NT2/D1 (cell line): Measurements from ENCODE around the gene FBLIM1.

Experiments
- DNase-seq: peaks from one replicate; pipeline ENCODE4 v3.0.0-alpha.2; 2011; ENCODE audit warnings: low read depth, low spot score
- H3K27me3 ChIP-seq: 2 replicates; pipeline ENCODE4 v1.6.0; 2011; ENCODE audit warnings: mild to moderate bottlenecking; ENCODE audit not compliant: insufficient read length, insufficient read depth
- H3K36me3 ChIP-seq: 2 replicates; pipeline ENCODE4 v1.6.1; 2011; ENCODE audit warnings: mild to moderate bottlenecking, low read length, mixed read lengths; ENCODE audit not compliant: insufficient read depth, insufficient read length
- H3K4me1 ChIP-seq: 2 replicates; pipeline ENCODE4 v1.5.1; 2011; ENCODE audit not compliant: insufficient read depth, insufficient read length
- H3K4me3 ChIP-seq: 2 replicates; pipeline ENCODE4 v1.5.1; 2011; ENCODE audit warnings: low read depth; ENCODE audit not compliant: insufficient read length
- H3K9ac ChIP-seq: 2 replicates; pipeline ENCODE4 v1.6.0; 2011; ENCODE audit warnings: low read depth; ENCODE audit not compliant: insufficient read length
- H3K9me3 ChIP-seq: 2 replicates; pipeline ENCODE4 v1.5.1; 2011; ENCODE audit warnings: mild to moderate bottlenecking, low read length; ENCODE audit not compliant: insufficient read depth
- SUZ12 ChIP-seq: IDR thresholded peaks from 2 replicates; pipeline ENCODE4 v1.6.1; 2011; ENCODE audit not compliant: insufficient read length, insufficient read depth; ENCODE audit errors: extremely low read depth
- YY1 ChIP-seq: IDR thresholded peaks from 2 replicates; pipeline ENCODE4 v1.6.1; 2011; ENCODE audit not compliant: insufficient read length, insufficient read depth
- ZNF274 ChIP-seq: IDR thresholded peaks from 2 replicates; pipeline ENCODE4 v1.6.1; 2011; ENCODE audit warnings: mild to moderate bottlenecking, low read depth, low read length

Gene FBLIM1

GRCh38 chr1:15749399-15750291, 8.9 kb upstream of the FBLIM1 start:
- no peak overlapping the region for H3K4me3 ChIP-seq
- no peak overlapping the region for H3K9ac ChIP-seq
- no peak for DNase-seq
- H3K9me3 ChIP-seq = no peaks in the 10 kb centered on the region
- no peak for TF ChIP-seq YY1
- no peak for TF ChIP-seq SUZ12
- no peak for TF ChIP-seq ZNF274
- no peaks in the 10 kb centered on the region for H3K27me3 ChIP-seq
- no peaks in the 10 kb centered on the region for H3K36me3 ChIP-seq
- H3K4me1 ChIP-seq = peaks cover 11% of the 10 kb centered on the region

GRCh38 chr1:15750924-15751323, 7.7 kb upstream of the FBLIM1 start:
- Histone ChIP-seq H3K27me3 (peaks cover 4% of the 10 kb centered on the region), H3K4me3 (no peak overlapping the region), H3K36me3 (no peaks in the 10 kb centered on the region), H3K4me1 (peaks cover 13% of the 10 kb centered on the region), H3K9me3 (no peaks in the 10 kb centered on the region), H3K9ac (no peak overlapping the region)
- DNase-seq = no peak
- TF ChIP-seq YY1 (no peak), SUZ12 (no peak), ZNF274 (no peak)

- no peaks in the 10 kb centered on the region for H3K36me3 ChIP-seq
- no peaks in the 10 kb centered on the region for H3K9me3 ChIP-seq
- H3K27me3 ChIP-seq = peaks cover 11% of the 10 kb centered on the region
- TF ChIP-seq YY1 (no peak), ZNF274 (no peak), SUZ12 (no peak)
- peaks cover 15% of the 10 kb centered on the region for H3K4me1 ChIP-seq
- no peak overlapping the region for H3K9ac ChIP-seq
- H3K4me3 ChIP-seq = no peak overlapping the region
- no peak for DNase-seq
These were observed 6.9 kb upstream of the FBLIM1 start for GRCh38 chr1:15751717-15752116.

GRCh38 chr1:15753776-15754175, 4.8 kb upstream of the FBLIM1 start:
- Histone ChIP-seq H3K4me3 (no peak overlapping the region), H3K9ac (no peak overlapping the region), H3K36me3 (no peaks in the 10 kb centered on the region), H3K27me3 (peaks cover 23% of the 10 kb centered on the region), H3K4me1 (peaks cover 23% of the 10 kb centered on the region), H3K9me3 (no peaks in the 10 kb centered on the region)
- no peak for TF ChIP-seq SUZ12
- TF ChIP-seq ZNF274 = no peak
- TF ChIP-seq YY1 = no peak
- no peak for DNase-seq

- Histone ChIP-seq H3K36me3 (no peaks in the 10 kb centered on the region), H3K4me3 (no peak overlapping the region), H3K9me3 (no peaks in the 10 kb centered on the region), H3K4me1 (peaks cover 15% of the 10 kb centered on the region), H3K27me3 (peaks cover 23% of the 10 kb centered on the region), H3K9ac (no peak overlapping the region)
- no peak for DNase-seq
- TF ChIP-seq YY1 (no peak), SUZ12 (no peak)
These were observed 3.5 kb upstream of the FBLIM1 start for GRCh38 chr1:15755021-15755645.

- TF ChIP-seq SUZ12 (no peak), ZNF274 (no peak), YY1 (no peak)
- DNase-seq = no peak
- H3K4me1 ChIP-seq = peaks cover 15% of the 10 kb centered on the region
- no peak overlapping the region for H3K9ac ChIP-seq
- no peaks in the 10 kb centered on the region for H3K9me3 ChIP-seq
- H3K36me3 ChIP-seq = no peaks in the 10 kb centered on the region
- H3K27me3 ChIP-seq = peaks cover 23% of the 10 kb centered on the region
- H3K4me3 ChIP-seq = no peak overlapping the region
These were observed 3.0 kb upstream of the FBLIM1 start for GRCh38 chr1:15755646-15756040.

GRCh38 chr1:15756143-15757015, 2.2 kb upstream of the FBLIM1 start:
- DNase-seq = no peak
- no peak for TF ChIP-seq ZNF274
- TF ChIP-seq YY1 = no peak
- TF ChIP-seq SUZ12 = no peak
- no peak overlapping the region for H3K9ac ChIP-seq
- no peaks in the 10 kb centered on the region for H3K9me3 ChIP-seq
- no peaks in the 10 kb centered on the region for H3K36me3 ChIP-seq
- no peak overlapping the region for H3K4me3 ChIP-seq
- peaks cover 20% of the 10 kb centered on the region for H3K4me1 ChIP-seq
- peaks cover 23% of the 10 kb centered on the region for H3K27me3 ChIP-seq
